Neuronal stem cell (in vitro differentiated cells): ENCODE results near the gene C6orf89.

Experiments used
- DNase-seq: peaks from one replicate; pipeline ENCODE4 v3.0.0-alpha.2; 2013; ENCODE audit warnings: low spot score
- H2AFZ ChIP-seq: one replicate; pipeline ENCODE4 v1.6.1; 2013; ENCODE audit warnings: mild to moderate bottlenecking, low read length, inconsistent platforms
- H2AK5ac ChIP-seq: 2 replicates; pipeline ENCODE4 v1.6.1; 2013; ENCODE audit warnings: low read depth, mild to moderate bottlenecking, inconsistent platforms, low read length, moderate library complexity, mixed read lengths
- H2BK120ac ChIP-seq: 2 replicates; pipeline ENCODE4 v1.6.1; 2013; ENCODE audit warnings: low read depth, mild to moderate bottlenecking, inconsistent platforms, low read length, moderate library complexity, mixed read lengths
- H2BK12ac ChIP-seq: one replicate; pipeline ENCODE4 v1.6.1; 2013; ENCODE audit warnings: low read length, inconsistent platforms
- H2BK15ac ChIP-seq: 2 replicates; pipeline ENCODE4 v1.6.1; 2013; ENCODE audit warnings: mild to moderate bottlenecking, low read length, inconsistent platforms, mixed read lengths
- H2BK5ac ChIP-seq: one replicate; pipeline ENCODE4 v1.6.1; 2013; ENCODE audit warnings: inconsistent platforms, mild to moderate bottlenecking, low read length, moderate library complexity
- H3K14ac ChIP-seq: one replicate; pipeline ENCODE4 v1.6.1; 2013; ENCODE audit warnings: low read length, inconsistent platforms
- H3K18ac ChIP-seq: 2 replicates; pipeline ENCODE4 v1.6.1; 2013; ENCODE audit warnings: low read length, inconsistent platforms
- H3K23ac ChIP-seq: 2 replicates; pipeline ENCODE4 v1.6.1; 2013; ENCODE audit warnings: low read depth, mild to moderate bottlenecking, mixed read lengths, low read length, inconsistent platforms; ENCODE audit not compliant: poor library complexity
- H3K27ac ChIP-seq: replicated peaks from 3 replicates; pipeline ENCODE4 v1.5.1; 2013; ENCODE audit warnings: low read length, inconsistent platforms
- H3K27me3 ChIP-seq, 3 experiments: 2 replicates each; pipeline ENCODE4 v1.6.1; 2013; ENCODE audit warnings: low read length in 3 of 3, mild to moderate bottlenecking in 2 of 3, inconsistent platforms in 1 of 3, low read depth in 1 of 3, mixed read lengths in 1 of 3, moderate library complexity in 1 of 3; ENCODE audit not compliant: control insufficient read depth in 3 of 3, insufficient read depth in 3 of 3
- H3K36me3 ChIP-seq, 2 donors: replicated peaks in 1 of 2; 2 replicates each; pipeline ENCODE4 v1.6.1; 2013; ENCODE audit warnings: low read length in 2 of 2; ENCODE audit not compliant: control insufficient read depth in 2 of 2, insufficient read depth in 2 of 2
- H3K4ac ChIP-seq: 2 replicates; pipeline ENCODE4 v1.6.1; 2013; ENCODE audit warnings: inconsistent platforms, mild to moderate bottlenecking, low read length, moderate library complexity
- H3K4me1 ChIP-seq, 2 donors: 1 replicate in 1 of 2; 2 replicates in 1 of 2; pipeline ENCODE4 v1.6.1; 2013; ENCODE audit warnings: low read length in 2 of 2, low read depth in 1 of 2; ENCODE audit not compliant: control insufficient read depth in 2 of 2, insufficient read depth in 1 of 2
- H3K4me2 ChIP-seq: one replicate; pipeline ENCODE4 v1.6.1; 2013; ENCODE audit warnings: mild to moderate bottlenecking, low read length, inconsistent platforms; ENCODE audit not compliant: insufficient read depth, poor library complexity, severe bottlenecking
- H3K4me3 ChIP-seq, 2 donors: 2 replicates each; pipeline ENCODE4 v1.5.1; 2013; ENCODE audit warnings: low read length in 2 of 2, mild to moderate bottlenecking in 2 of 2, inconsistent platforms in 1 of 2, moderate library complexity in 1 of 2
- H3K79me1 ChIP-seq: one replicate; pipeline ENCODE4 v1.6.1; 2013; ENCODE audit warnings: low read depth, mild to moderate bottlenecking, inconsistent platforms, low read length, moderate library complexity
- H3K9ac ChIP-seq: one replicate; pipeline ENCODE4 v1.6.1; 2013; ENCODE audit warnings: mild to moderate bottlenecking, low read depth, low read length, inconsistent platforms; ENCODE audit not compliant: poor library complexity
- H3K9me3 ChIP-seq, 2 donors: replicated peaks in 1 of 2; 2 replicates each; pipeline versions ENCODE3 to v1.6.1; 2013; ENCODE audit warnings: low read length in 2 of 2, mild to moderate bottlenecking in 2 of 2, inconsistent platforms in 1 of 2, low read depth in 1 of 2, mixed read lengths in 1 of 2, moderate library complexity in 1 of 2; ENCODE audit not compliant: control insufficient read depth in 2 of 2, insufficient read depth in 1 of 2
- H4K8ac ChIP-seq: one replicate; pipeline ENCODE4 v1.6.1; 2013; ENCODE audit warnings: low read depth, mild to moderate bottlenecking, inconsistent platforms, low read length, moderate library complexity
- H4K91ac ChIP-seq: one replicate; pipeline ENCODE4 v1.6.1; 2013; ENCODE audit warnings: low read length, low read depth, mild to moderate bottlenecking, inconsistent platforms; ENCODE audit not compliant: poor library complexity
- WGBS, 2 donors: extraction: QIAGEN DNeasy Blood & Tissue Kit; methylation state at CpG; one replicate each; pipeline ENCODE4 v1.1.7; 2013; ENCODE audit warnings: missing lambda C conversion rate in 2 of 2, mixed read lengths in 1 of 2; ENCODE audit not compliant: insufficient read length in 2 of 2, insufficient replicate concordance in 1 of 2; ENCODE audit errors: extremely low coverage in 2 of 2; 5-methylcytosine and 5-hydroxymethylcytosine counted together

C6orf89 gene

GRCh38 chr6:36959555-36960250, 74.0 kb downstream of the C6orf89 start:
- no peak overlapping the region for H3K4ac ChIP-seq
- no peak overlapping the region for H4K8ac ChIP-seq
- H3K9me3 ChIP-seq, result no peaks in the 10 kb centered on the region
- no peak overlapping the region for H2AK5ac ChIP-seq
- WGBS, 2 donors, result no CpG with 5 or more reads among the region's 17 CpGs
- no peak overlapping the region for H3K9ac ChIP-seq
- H3K14ac ChIP-seq, result no peak overlapping the region
- no peaks in the 10 kb centered on the region for H3K36me3 ChIP-seq
- no peak overlapping the region for H3K4me3 ChIP-seq
- H4K91ac ChIP-seq, result no peak overlapping the region
- peak overlapping the region; percentile 25 for H3K18ac ChIP-seq
- no peak overlapping the region for H3K27ac ChIP-seq
- peaks cover 0 to 18% (median 0%) of the 10 kb centered on the region in 3 experiments for H3K27me3 ChIP-seq
- H2BK15ac ChIP-seq, result no peak overlapping the region
- no peak overlapping the region for H2BK12ac ChIP-seq
- H3K4me1 ChIP-seq, result peaks cover 7 to 12% of the 10 kb centered on the region in 2 donors
- no peak overlapping the region for H3K4me2 ChIP-seq
- no peak overlapping the region for H2BK120ac ChIP-seq
- no peak overlapping the region for H2BK5ac ChIP-seq
- no peaks in the 10 kb centered on the region for H3K79me1 ChIP-seq
- DNase-seq, result no peak
- H3K23ac ChIP-seq, result no peak overlapping the region
- no peak overlapping the region for H2AFZ ChIP-seq

DNA sequence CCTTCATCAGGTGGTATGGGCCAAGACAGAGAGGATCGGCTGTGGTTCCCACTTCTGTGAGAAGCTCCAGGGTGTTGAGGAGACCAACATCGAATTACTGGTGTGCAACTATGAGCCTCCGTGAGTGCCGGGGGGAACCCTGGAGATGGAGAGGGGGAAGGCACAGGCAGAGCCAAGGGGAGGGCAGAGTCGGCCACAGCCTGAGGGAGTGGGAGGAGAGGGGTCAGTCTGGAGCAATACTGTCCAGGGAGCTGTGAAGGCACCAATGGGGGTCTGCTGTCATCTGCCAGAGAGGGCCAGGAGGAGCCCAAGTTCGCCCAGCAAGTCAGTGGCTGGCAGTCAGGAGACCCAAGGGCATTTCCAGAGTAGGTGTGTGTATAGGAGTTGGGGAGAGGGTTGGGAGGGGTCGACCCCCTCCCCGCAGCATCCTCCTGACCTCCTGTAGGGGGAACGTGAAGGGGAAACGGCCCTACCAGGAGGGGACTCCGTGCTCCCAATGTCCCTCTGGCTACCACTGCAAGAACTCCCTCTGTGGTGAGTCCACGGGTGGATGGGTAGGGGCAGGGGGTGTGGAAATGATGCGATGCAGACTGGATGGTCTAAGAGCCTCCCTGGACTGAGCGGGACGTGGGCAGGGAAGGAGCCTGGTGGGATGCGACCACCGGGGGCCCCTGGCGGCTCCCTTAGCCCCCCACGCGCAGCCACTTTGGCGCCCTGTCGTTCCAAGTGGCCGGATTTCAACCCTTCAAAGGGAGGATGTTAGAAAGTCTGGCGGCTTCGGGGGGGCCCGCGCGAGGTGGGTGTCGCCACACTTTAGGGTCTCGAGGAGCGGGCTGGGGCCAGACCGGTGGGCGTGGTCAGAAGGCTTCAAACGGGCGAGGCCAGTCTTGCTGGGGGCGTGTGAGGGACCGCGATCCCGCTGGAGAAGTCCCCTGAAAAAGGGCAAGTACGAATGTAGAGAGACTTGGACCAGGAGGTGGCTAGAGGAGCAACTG, 76.0 kb downstream of the C6orf89 start:
- no peak overlapping the region for H3K4me3 ChIP-seq
- no peaks in the 10 kb centered on the region for H3K9me3 ChIP-seq
- peak overlapping the region; percentile 8 for H2BK5ac ChIP-seq
- peaks cover 2 to 7% of the 10 kb centered on the region in 2 donors for H3K36me3 ChIP-seq
- H3K27me3 ChIP-seq, result no peaks in the 10 kb centered on the region
- H3K23ac ChIP-seq, result peak overlapping the region; percentile 83
- peaks cover 7 to 10% of the 10 kb centered on the region in 2 donors for H3K4me1 ChIP-seq
- no peak overlapping the region for H4K91ac ChIP-seq
- no peak overlapping the region for H3K27ac ChIP-seq
- no peak overlapping the region for H2BK12ac ChIP-seq
- no peak overlapping the region for H2BK15ac ChIP-seq
- H2BK120ac ChIP-seq, result no peak overlapping the region
- H3K79me1 ChIP-seq, result no peaks in the 10 kb centered on the region
- H3K14ac ChIP-seq, result no peak overlapping the region
- H2AFZ ChIP-seq, result no peak overlapping the region
- no CpG with 5 or more reads among the region's 40 CpGs for WGBS, 2 donors
- H3K18ac ChIP-seq, result no peak overlapping the region
- no peak for DNase-seq
- peak overlapping the region; percentile 48 for H2AK5ac ChIP-seq
- no peak overlapping the region for H3K4me2 ChIP-seq
- H3K9ac ChIP-seq, result no peak overlapping the region
- H4K8ac ChIP-seq, result no peak overlapping the region
- H3K4ac ChIP-seq, result no peak overlapping the region

- H3K18ac ChIP-seq, result no peak overlapping the region
- H3K36me3 ChIP-seq, result peaks cover 12 to 18% of the 10 kb centered on the region in 2 donors
- peak; percentile 71 for DNase-seq
- H3K79me1 ChIP-seq, result no peaks in the 10 kb centered on the region
- peak overlapping the region; percentile 77 for H2AFZ ChIP-seq
- no peak overlapping the region for H4K91ac ChIP-seq
- H2BK12ac ChIP-seq, result no peak overlapping the region
- WGBS, 2 donors, result no CpG with 5 or more reads among the region's 12 CpGs
- H3K27me3 ChIP-seq, result no peaks in the 10 kb centered on the region
- H3K27ac ChIP-seq, result no peak overlapping the region
- H2BK120ac ChIP-seq, result no peak overlapping the region
- H2BK15ac ChIP-seq, result no peak overlapping the region
- H3K4me1 ChIP-seq, result peaks cover 7 to 10% of the 10 kb centered on the region in 2 donors
- H3K9ac ChIP-seq, result no peak overlapping the region
- no peak overlapping the region for H3K23ac ChIP-seq
- H3K14ac ChIP-seq, result no peak overlapping the region
- no peaks in the 10 kb centered on the region for H3K9me3 ChIP-seq
- H3K4me2 ChIP-seq, result no peak overlapping the region
- H4K8ac ChIP-seq, result no peak overlapping the region
- H2BK5ac ChIP-seq, result no peak overlapping the region
- H3K4ac ChIP-seq, result no peak overlapping the region
- H3K4me3 ChIP-seq, result no peak overlapping the region
- H2AK5ac ChIP-seq, result no peak overlapping the region
These were observed 77.1 kb downstream of the C6orf89 start for GRCh38 chr6:36962874-36963273.
